NCI-H2196 treated with DMSO at 0.1 percent for 48 hours (cell line): ENCODE data around the gene ANKRD44.
"Not testable (repeated sequence)": the region's sequence is repeated elsewhere in the genome, so short reads cannot be mapped to it uniquely, and the experiment has no call there.

ENCODE experiments used
- DNase-seq: peaks from one replicate; lab custom pipeline; 2025; ENCODE audit not compliant: unreplicated experiment; lab: John Stamatoyannopoulos, UW

Gene ANKRD44

GRCh38 chr2:197310271-197310985 lies at the start of gene ANKRD44:
ANKRD44 (minus strand) TSS chr2:197310780; CDS start chr2:197310604, 176 bp downstream.
- peak; percentile 92 for DNase-seq

- DNase-seq: no peak
Observed at GRCh38 chr2:197359859-197360258, 49.3 kb upstream of the ANKRD44 start.

- no peak for DNase-seq
Observed at GRCh38 chr2:197358931-197359330, 48.4 kb upstream of the ANKRD44 start.

- no peak for DNase-seq
Observed at GRCh38 chr2:197357986-197358385, 47.4 kb upstream of the ANKRD44 start.

- no peak for DNase-seq
Observed at GRCh38 chr2:197356136-197356535, 45.6 kb upstream of the ANKRD44 start.

GRCh38 chr2:197354169-197354558 lies 43.6 kb upstream of the ANKRD44 start:
- no peak for DNase-seq

GRCh38 chr2:197353393-197354168 lies 43.0 kb upstream of the ANKRD44 start:
- no peak for DNase-seq

- DNase-seq: no peak
Observed at GRCh38 chr2:197349699-197350098, 39.1 kb upstream of the ANKRD44 start.

- DNase-seq: no peak
Observed at GRCh38 chr2:197348721-197349360, 38.3 kb upstream of the ANKRD44 start.

GRCh38 chr2:197345846-197346370 lies 35.3 kb upstream of the ANKRD44 start:
- DNase-seq: no peak

- not testable (repeated sequence) for DNase-seq
Observed at GRCh38 chr2:197343968-197344367, 33.4 kb upstream of the ANKRD44 start.

- no peak for DNase-seq
Observed at GRCh38 chr2:197340591-197340990, 30.0 kb upstream of the ANKRD44 start.

- no peak for DNase-seq
Observed at GRCh38 chr2:197339496-197340220, 29.1 kb upstream of the ANKRD44 start.

GRCh38 chr2:197339016-197339415 lies 28.4 kb upstream of the ANKRD44 start:
- no peak for DNase-seq

- DNase-seq: no peak
Observed at GRCh38 chr2:197332641-197333040, 22.1 kb upstream of the ANKRD44 start.

- DNase-seq: no peak
Observed at GRCh38 chr2:197328461-197328860, 17.9 kb upstream of the ANKRD44 start.

GRCh38 chr2:197327472-197328098 lies 17.0 kb upstream of the ANKRD44 start:
- DNase-seq: no peak

GRCh38 chr2:197327073-197327471 lies 16.5 kb upstream of the ANKRD44 start:
- DNase-seq: no peak

GRCh38 chr2:197324801-197325200 lies 14.2 kb upstream of the ANKRD44 start:
- no peak for DNase-seq
